ENCODE measurements around the gene DCLRE1A. TPM values are rescaled to one million over a fixed set of nuclear protein-coding genes. Genes with fewer than 3 reads are reported as not detected.

Gene DCLRE1A
- total and polyA plus RNA-seq, 3 experiments from 2014 or later = 6.3 to 20.2 (median 16.9) TPM

DNA sequence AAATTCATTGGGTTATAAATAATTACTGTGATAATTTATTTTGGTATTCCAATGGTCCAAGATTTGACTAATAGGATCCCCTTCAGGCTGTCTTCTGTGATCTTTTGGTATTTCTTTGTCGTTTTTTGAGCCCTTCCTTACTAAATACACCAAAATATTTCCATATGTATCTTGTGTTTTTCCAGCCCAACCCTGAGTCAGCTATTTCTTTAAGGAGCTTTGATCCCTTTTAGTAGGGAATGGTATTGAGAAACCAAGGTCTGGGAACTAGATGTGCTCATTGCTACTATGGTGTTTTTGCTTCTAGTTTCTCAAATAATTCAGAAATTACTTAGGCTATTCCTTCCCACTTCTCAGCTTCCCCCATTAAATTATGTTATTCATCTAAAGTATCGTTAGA, 15.9 kb upstream of the DCLRE1A start:
- Histone ChIP-seq H3K27me3 (ENCODE audit: insufficient read depth, low read length, poor library complexity, severe bottlenecking) (no peaks in the 10 kb centered on the region), H3K4me3 (ENCODE audit: low read length) (no peak overlapping the region), H3K4me1 (ENCODE audit: insufficient read depth, low read length) (no peaks in the 10 kb centered on the region), H3K9me3 (ENCODE audit: low read length) (no peaks in the 10 kb centered on the region), H3K27ac (ENCODE audit: low read depth, low read length) (no peak overlapping the region), H3K36me3 (ENCODE audit: insufficient read depth, low read length) (peaks cover 3% of the 10 kb centered on the region)
- H3K4me1 Mint-ChIP-seq = peaks cover 20 to 55% (median 43%) of the 10 kb centered on the region in 3 donors
- H3K9me3 Mint-ChIP-seq = peaks cover 0 to 10% (median 6%) of the 10 kb centered on the region in 5 donors
- H3K4me3 Mint-ChIP-seq = no peak overlapping the region
- no peaks in the 10 kb centered on the region for H3K27me3 Mint-ChIP-seq
- H3K36me3 Mint-ChIP-seq = peaks cover 11 to 29% (median 22%) of the 10 kb centered on the region in 3 donors
- POLR2A ChIA-PET = no interaction called here
- CTCF ChIA-PET = no interaction called here
- no peak overlapping the region for H3K27ac Mint-ChIP-seq
- DNase-seq = no peak

DNA sequence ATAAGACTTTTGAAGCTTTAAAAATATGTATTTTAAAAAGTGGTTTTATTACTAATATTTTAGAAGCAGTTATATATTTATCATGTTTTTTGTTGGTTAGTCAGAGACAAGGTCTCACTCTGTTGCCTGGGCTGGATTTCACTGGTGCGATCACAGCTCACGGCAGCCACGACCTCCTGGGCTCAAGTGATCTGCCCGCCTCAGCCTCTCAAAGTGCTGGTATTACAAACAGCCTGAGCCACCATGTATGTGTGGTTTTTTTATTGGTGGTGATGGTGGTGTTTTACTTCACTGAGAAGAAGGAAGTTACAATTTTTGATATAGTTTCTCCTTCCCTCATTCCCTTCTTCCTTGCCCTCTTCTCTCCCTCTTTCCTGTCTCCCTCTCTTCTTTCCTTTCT, 14.0 kb upstream of the DCLRE1A start:
- ChIA-PET POLR2A (no interaction called here), CTCF (no interaction called here)
- Mint-ChIP-seq H3K9me3 (peaks cover 0 to 10% (median 6%) of the 10 kb centered on the region in 5 donors), H3K4me1 (peaks cover 12 to 48% (median 38%) of the 10 kb centered on the region in 3 donors), H3K27me3 (no peaks in the 10 kb centered on the region), H3K27ac (no peak overlapping the region), H3K36me3 (peaks cover 11 to 35% (median 33%) of the 10 kb centered on the region in 3 donors), H3K4me3 (no peak overlapping the region)
- no peak for DNase-seq
- Histone ChIP-seq H3K9me3 (ENCODE audit: low read length) (no peaks in the 10 kb centered on the region), H3K27me3 (ENCODE audit: insufficient read depth, low read length, poor library complexity, severe bottlenecking) (no peaks in the 10 kb centered on the region), H3K36me3 (ENCODE audit: insufficient read depth, low read length) (peaks cover 3% of the 10 kb centered on the region), H3K4me1 (ENCODE audit: insufficient read depth, low read length) (no peaks in the 10 kb centered on the region), H3K27ac (ENCODE audit: low read depth, low read length) (no peak overlapping the region), H3K4me3 (ENCODE audit: low read length) (no peak overlapping the region)

DNA sequence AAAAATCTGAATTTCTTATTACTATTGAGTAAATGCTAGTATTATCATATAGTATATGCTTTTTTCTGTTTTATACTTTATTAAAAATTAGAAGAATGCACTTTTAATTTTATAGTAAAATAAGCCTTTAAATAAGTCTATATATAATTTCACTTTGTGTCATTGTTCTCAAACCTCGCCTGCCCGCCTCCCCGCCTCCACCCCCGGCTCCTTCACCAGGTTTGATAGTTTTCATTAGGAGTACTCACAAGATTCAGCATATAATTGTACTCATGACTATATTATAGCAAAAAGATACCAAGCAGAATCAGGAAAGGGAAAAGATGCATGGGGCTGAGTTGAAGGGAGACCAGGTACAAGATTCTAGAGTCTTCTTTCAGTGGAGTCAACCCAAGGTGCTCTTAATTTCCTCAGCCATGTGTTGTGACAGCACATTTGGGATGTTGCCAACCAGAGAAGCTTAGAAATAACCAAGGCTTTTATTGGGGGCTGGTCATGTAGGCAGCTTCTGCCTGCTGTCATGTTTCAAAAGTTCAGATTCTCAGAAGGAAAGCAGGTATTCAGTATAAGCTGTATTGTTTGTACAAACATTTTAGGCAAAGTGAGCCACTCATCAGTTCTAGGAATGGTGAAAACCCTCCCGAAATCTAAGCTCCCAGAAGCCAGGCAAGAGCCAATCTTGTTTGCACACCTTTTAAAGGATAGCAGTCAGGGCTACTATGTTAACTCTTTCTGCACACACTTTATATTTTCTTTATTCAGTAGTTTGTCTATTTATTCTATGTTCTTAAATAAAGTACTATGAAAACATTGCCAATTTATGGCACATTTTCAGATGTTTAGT, 12.9 kb upstream of the DCLRE1A start:
- Histone ChIP-seq H3K27me3 (ENCODE audit: insufficient read depth, low read length, poor library complexity, severe bottlenecking) (no peaks in the 10 kb centered on the region), H3K36me3 (ENCODE audit: insufficient read depth, low read length) (peaks cover 3% of the 10 kb centered on the region), H3K4me3 (ENCODE audit: low read length) (no peak overlapping the region), H3K4me1 (ENCODE audit: insufficient read depth, low read length) (no peaks in the 10 kb centered on the region), H3K27ac (ENCODE audit: low read depth, low read length) (no peak overlapping the region), H3K9me3 (ENCODE audit: low read length) (no peaks in the 10 kb centered on the region)
- ChIA-PET POLR2A (no interaction called here), CTCF (no interaction called here)
- H3K27me3 Mint-ChIP-seq = no peaks in the 10 kb centered on the region
- no peak overlapping the region for H3K27ac Mint-ChIP-seq
- no peak overlapping the region for H3K4me3 Mint-ChIP-seq
- peaks cover 0 to 1% (median 0%) of the 10 kb centered on the region in 5 donors for H3K9me3 Mint-ChIP-seq
- DNase-seq = no peak
- peaks cover 12 to 48% (median 38%) of the 10 kb centered on the region in 3 donors for H3K4me1 Mint-ChIP-seq
- peaks cover 4 to 35% (median 32%) of the 10 kb centered on the region in 3 donors for H3K36me3 Mint-ChIP-seq

DNA sequence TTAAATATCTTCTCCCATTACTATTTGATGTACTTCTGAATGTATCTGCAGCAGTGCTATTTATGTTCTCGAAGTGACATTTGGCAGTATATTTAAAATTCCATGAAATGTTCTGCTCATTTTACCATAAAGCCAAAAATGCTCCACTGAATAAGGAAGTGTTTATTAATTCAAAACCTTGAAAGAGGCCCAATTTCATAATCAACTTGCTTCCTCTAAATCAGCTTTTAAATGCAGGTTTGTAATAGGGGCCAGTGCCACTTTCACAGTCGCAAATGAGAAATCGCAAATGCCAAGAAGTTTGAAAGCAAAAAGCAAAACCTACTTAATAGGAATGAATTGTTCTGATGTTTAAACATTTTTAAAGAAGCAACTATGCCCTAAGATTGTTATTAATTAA, 12.0 kb upstream of the DCLRE1A start:
- Mint-ChIP-seq H3K27me3 (no peaks in the 10 kb centered on the region), H3K4me3 (no peak overlapping the region), H3K36me3 (peaks cover 8 to 39% (median 36%) of the 10 kb centered on the region in 3 donors), H3K4me1 (peaks cover 12 to 48% (median 38%) of the 10 kb centered on the region in 3 donors), H3K9me3 (peaks cover 0 to 2% (median 0%) of the 10 kb centered on the region in 5 donors), H3K27ac (no peak overlapping the region)
- Histone ChIP-seq H3K4me1 (ENCODE audit: insufficient read depth, low read length) (no peaks in the 10 kb centered on the region), H3K9me3 (ENCODE audit: low read length) (no peaks in the 10 kb centered on the region), H3K36me3 (ENCODE audit: insufficient read depth, low read length) (peaks cover 8% of the 10 kb centered on the region), H3K27ac (ENCODE audit: low read depth, low read length) (no peak overlapping the region), H3K27me3 (ENCODE audit: insufficient read depth, low read length, poor library complexity, severe bottlenecking) (no peaks in the 10 kb centered on the region), H3K4me3 (ENCODE audit: low read length) (no peak overlapping the region)
- POLR2A ChIA-PET = no interaction called here
- CTCF ChIA-PET = no interaction called here
- no peak for DNase-seq

DNA sequence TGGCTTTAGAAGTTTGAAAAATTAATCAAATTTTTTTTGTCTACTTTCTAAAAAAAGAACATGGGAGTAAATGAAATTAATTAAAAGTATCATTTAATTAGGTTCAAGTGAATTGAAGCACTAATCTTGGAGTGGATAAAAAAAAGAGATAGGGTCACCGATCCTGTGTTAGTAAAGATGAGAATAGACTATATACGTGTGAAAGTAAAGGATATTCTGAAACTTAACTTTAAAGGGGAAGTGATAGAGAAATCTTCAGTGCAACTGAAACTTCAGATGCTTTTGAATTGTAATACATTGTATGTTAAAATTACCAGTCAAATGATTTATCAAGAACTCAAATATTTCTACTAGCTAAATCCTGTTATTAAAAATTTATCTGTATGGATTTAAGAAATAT, 5.4 kb upstream of the DCLRE1A start:
- Histone ChIP-seq H3K27me3 (ENCODE audit: insufficient read depth, low read length, poor library complexity, severe bottlenecking) (no peaks in the 10 kb centered on the region), H3K4me1 (ENCODE audit: insufficient read depth, low read length) (peaks cover 12% of the 10 kb centered on the region), H3K27ac (ENCODE audit: low read depth, low read length) (no peak overlapping the region), H3K9me3 (ENCODE audit: low read length) (no peaks in the 10 kb centered on the region), H3K36me3 (ENCODE audit: insufficient read depth, low read length) (peaks cover 18% of the 10 kb centered on the region), H3K4me3 (ENCODE audit: low read length) (no peak overlapping the region)
- H3K36me3 Mint-ChIP-seq = peaks cover 23 to 47% (median 32%) of the 10 kb centered on the region in 3 donors
- no peak overlapping the region for H3K27ac Mint-ChIP-seq
- ChIA-PET CTCF (no interaction called here), POLR2A (no interaction called here)
- DNase-seq = no peak
- peaks cover 28 to 47% (median 45%) of the 10 kb centered on the region in 3 donors for H3K4me1 Mint-ChIP-seq
- H3K4me3 Mint-ChIP-seq = no peak overlapping the region
- H3K9me3 Mint-ChIP-seq = peaks cover 0 to 3% (median 0%) of the 10 kb centered on the region in 5 donors
- H3K27me3 Mint-ChIP-seq = no peaks in the 10 kb centered on the region

DNA sequence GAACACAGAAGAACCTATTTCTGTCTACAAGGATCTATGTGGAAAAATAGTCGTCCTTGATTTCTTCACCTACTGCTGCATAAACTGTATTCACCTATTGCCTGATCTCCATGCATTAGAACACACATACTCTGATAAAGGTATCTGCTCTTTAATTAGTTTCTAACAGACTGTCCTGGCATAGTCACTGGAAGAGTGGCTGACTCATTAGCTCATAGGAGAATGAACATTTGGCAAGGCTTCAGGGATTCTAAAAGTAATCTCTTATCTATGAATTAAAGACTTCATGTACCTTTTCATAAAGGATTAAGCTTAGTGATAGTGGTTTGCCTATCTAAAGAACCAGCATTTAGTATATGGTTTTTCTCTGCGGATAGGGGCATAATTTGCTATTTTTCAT, 4.7 kb upstream of the DCLRE1A start:
- ChIA-PET CTCF (interaction anchor here (0.6 kb wide), 1 partner anchor 1489 kb away, joined by 3 read pairs; no protein-coding TSS in a partner anchor), POLR2A (interaction anchor here (0.6 kb wide), 1 partner anchor 119 kb away, joined by 6 read pairs; no protein-coding TSS in a partner anchor)
- Histone ChIP-seq H3K27ac (ENCODE audit: low read depth, low read length) (no peak overlapping the region), H3K36me3 (ENCODE audit: insufficient read depth, low read length) (peaks cover 18% of the 10 kb centered on the region), H3K9me3 (ENCODE audit: low read length) (no peaks in the 10 kb centered on the region), H3K4me1 (ENCODE audit: insufficient read depth, low read length) (peaks cover 13% of the 10 kb centered on the region), H3K4me3 (ENCODE audit: low read length) (no peak overlapping the region), H3K27me3 (ENCODE audit: insufficient read depth, low read length, poor library complexity, severe bottlenecking) (no peaks in the 10 kb centered on the region)
- Mint-ChIP-seq H3K4me3 (peak overlapping the region in 1 of 7 donors; percentile 3), H3K9me3 (peaks cover 0 to 3% (median 0%) of the 10 kb centered on the region in 5 donors), H3K4me1 (peaks cover 35 to 48% (median 47%) of the 10 kb centered on the region in 3 donors), H3K27ac (peak overlapping the region in 2 of 8 donors; percentile 13 to 27), H3K36me3 (peaks cover 23 to 45% (median 25%) of the 10 kb centered on the region in 3 donors), H3K27me3 (no peaks in the 10 kb centered on the region)
- DNase-seq = no peak

DNA sequence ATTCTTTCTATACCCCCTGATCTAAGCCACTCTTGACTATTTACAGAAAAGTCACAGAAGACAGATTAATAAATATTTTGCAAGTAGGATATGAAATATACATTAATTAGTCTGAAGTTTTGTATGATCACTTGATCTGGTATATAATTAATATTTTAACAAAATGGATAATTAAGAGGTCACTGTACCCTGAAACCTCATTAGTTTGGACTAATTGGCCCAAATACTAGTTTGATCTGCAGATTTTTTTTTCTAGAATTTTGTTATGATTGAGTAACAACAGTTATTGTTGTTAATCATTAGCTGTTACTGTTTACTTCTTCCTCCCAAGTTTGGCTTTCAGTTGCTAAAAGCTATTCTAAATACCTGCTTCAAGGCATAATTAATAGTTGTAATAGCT, 3.3 kb upstream of the DCLRE1A start:
- no peak overlapping the region for H3K4me3 ChIP-seq (ENCODE audit: low read length)
- Mint-ChIP-seq H3K27ac (peak overlapping the region in 1 of 8 donors; percentile 46), H3K36me3 (peaks cover 18 to 40% (median 23%) of the 10 kb centered on the region in 3 donors), H3K4me3 (peak overlapping the region in 1 of 7 donors; percentile 63), H3K9me3 (peaks cover 0 to 3% (median 0%) of the 10 kb centered on the region in 5 donors), H3K27me3 (no peaks in the 10 kb centered on the region), H3K4me1 (peaks cover 46 to 61% (median 60%) of the 10 kb centered on the region in 3 donors)
- DNase-seq = no peak
- peaks cover 24% of the 10 kb centered on the region for H3K4me1 ChIP-seq (ENCODE audit: insufficient read depth, low read length)
- H3K9me3 ChIP-seq (ENCODE audit: low read length) = no peaks in the 10 kb centered on the region
- no peaks in the 10 kb centered on the region for H3K27me3 ChIP-seq (ENCODE audit: insufficient read depth, low read length, poor library complexity, severe bottlenecking)
- H3K27ac ChIP-seq (ENCODE audit: low read depth, low read length) = no peak overlapping the region
- peaks cover 18% of the 10 kb centered on the region for H3K36me3 ChIP-seq (ENCODE audit: insufficient read depth, low read length)
- ChIA-PET POLR2A (no interaction called here), CTCF (no interaction called here)

DNA sequence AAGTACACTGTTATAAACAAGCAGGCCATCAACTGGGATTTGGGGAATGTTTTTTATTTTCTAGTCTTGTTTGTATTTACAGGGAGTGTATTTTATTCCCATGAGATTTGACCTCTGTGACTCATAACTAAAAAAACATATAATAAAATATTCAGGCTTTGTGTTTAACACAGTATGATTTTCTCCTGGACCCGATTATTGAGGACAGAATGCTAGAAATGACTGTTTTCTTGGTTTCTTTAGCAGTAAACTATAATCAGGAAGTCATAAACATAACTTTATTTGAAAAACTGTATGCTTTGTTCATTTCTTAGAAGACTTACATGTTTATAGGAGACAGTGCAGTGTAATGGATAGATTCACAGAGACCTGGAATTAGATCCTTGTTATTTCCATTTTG, 2.7 kb upstream of the DCLRE1A start:
- Mint-ChIP-seq H3K4me3 (peak overlapping the region; percentile 24 to 100 (median 96)), H3K27me3 (no peaks in the 10 kb centered on the region), H3K9me3 (peaks cover 0 to 3% (median 0%) of the 10 kb centered on the region in 5 donors), H3K36me3 (peaks cover 16 to 40% (median 22%) of the 10 kb centered on the region in 3 donors), H3K27ac (peak overlapping the region in 7 of 8 donors; percentile 12 to 97 (median 82)), H3K4me1 (peaks cover 47 to 64% (median 61%) of the 10 kb centered on the region in 3 donors)
- Histone ChIP-seq H3K27ac (ENCODE audit: low read depth, low read length) (peak overlapping the region; percentile 10), H3K9me3 (ENCODE audit: low read length) (no peaks in the 10 kb centered on the region), H3K36me3 (ENCODE audit: insufficient read depth, low read length) (peaks cover 18% of the 10 kb centered on the region), H3K27me3 (ENCODE audit: insufficient read depth, low read length, poor library complexity, severe bottlenecking) (no peaks in the 10 kb centered on the region), H3K4me3 (ENCODE audit: low read length) (no peak overlapping the region), H3K4me1 (ENCODE audit: insufficient read depth, low read length) (peaks cover 29% of the 10 kb centered on the region)
- ChIA-PET POLR2A (no interaction called here), CTCF (no interaction called here)
- DNase-seq = no peak

Measured in CD8-positive, alpha-beta memory T cell (primary cell).